MM.1S (cell line): ENCODE results near the gene HSD17B8.

Experiments used
- DNase-seq: peaks from one replicate; pipeline ENCODE4 v3.0.0-alpha.2; 2015
- H2AFZ ChIP-seq: fragments of 300-600 bp; sonication (generic); 2 replicates; pipeline ENCODE4 v1.6.0; 2016; ENCODE audit warnings: antibody characterized with exemption, low read length
- H3F3A ChIP-seq: fragments of 300-600 bp; sonication (generic); 2 replicates; pipeline ENCODE4 v1.6.1; 2016; ENCODE audit warnings: mild to moderate bottlenecking, antibody characterized with exemption, low read length, moderate library complexity, mixed read lengths; ENCODE audit not compliant: insufficient read depth
- H3K27ac ChIP-seq: fragments of 300-600 bp; sonication (generic); 2 replicates; pipeline ENCODE4 v1.5.1; 2016; ENCODE audit warnings: mild to moderate bottlenecking, low read length
- H3K27me3 ChIP-seq: fragments of 300-600 bp; sonication (generic); replicated peaks from 2 replicates; pipeline ENCODE4 v1.6.0; 2016; ENCODE audit warnings: low read length; ENCODE audit not compliant: insufficient read depth
- H3K36me3 ChIP-seq: fragments of 300-600 bp; sonication (generic); replicated peaks from 2 replicates; pipeline ENCODE4 v1.6.1; 2016; ENCODE audit warnings: mild to moderate bottlenecking, low read length, mixed read lengths; ENCODE audit not compliant: insufficient read depth
- H3K4me1 ChIP-seq: fragments of 300-600 bp; sonication (generic); 2 replicates; pipeline ENCODE4 v1.6.1; 2016; ENCODE audit warnings: low read length, mixed read lengths
- H3K4me2 ChIP-seq: fragments of 300-600 bp; sonication (generic); 2 replicates; pipeline ENCODE4 v1.6.0; 2016; ENCODE audit warnings: low read depth, low read length
- H3K4me3 ChIP-seq: fragments of 300-600 bp; sonication (generic); 2 replicates; pipeline ENCODE4 v1.5.1; 2016; ENCODE audit warnings: low read length, mixed read lengths
- H3K79me2 ChIP-seq: fragments of 300-600 bp; sonication (generic); 2 replicates; pipeline ENCODE4 v1.6.1; 2016; ENCODE audit warnings: mixed run types, low read length, mixed read lengths
- H3K9ac ChIP-seq: fragments of 300-600 bp; sonication (generic); 2 replicates; pipeline ENCODE4 v1.6.1; 2016; ENCODE audit warnings: low read length, mixed read lengths
- H3K9me2 ChIP-seq: fragments of 300-600 bp; sonication (generic); replicated peaks from 2 replicates; pipeline ENCODE4 v1.6.1; 2016; ENCODE audit warnings: mild to moderate bottlenecking, low read length, mixed read lengths; ENCODE audit not compliant: insufficient read depth
- H3K9me3 ChIP-seq: fragments of 300-600 bp; sonication (generic); replicated peaks from 2 replicates; pipeline ENCODE4 v1.6.1; 2016; ENCODE audit warnings: mild to moderate bottlenecking, low read length, mixed read lengths; ENCODE audit not compliant: insufficient read depth
- H4K20me1 ChIP-seq: fragments of 300-600 bp; sonication (generic); 2 replicates; pipeline ENCODE4 v1.6.1; 2016; ENCODE audit warnings: mild to moderate bottlenecking, low read length, moderate library complexity, mixed read lengths; ENCODE audit not compliant: insufficient read depth
- CTCF ChIP-seq: fragments of 300-600 bp; sonication (generic); IDR thresholded peaks from 2 replicates; pipeline ENCODE4 v1.5.1; 2016; ENCODE audit warnings: antibody characterized with exemption, low read length, mixed read lengths
- EZH2 ChIP-seq: fragments of 300-600 bp; sonication (generic); optimal IDR thresholded peaks from 2 replicates; pipeline ENCODE3; 2017; ENCODE audit warnings: low read depth, mild to moderate bottlenecking, antibody characterized with exemption, low read length, mixed read lengths
- EZH2phosphoT487 ChIP-seq: fragments of 300-600 bp; sonication (generic); IDR thresholded peaks from 2 replicates; pipeline ENCODE4 v1.6.1; 2018; ENCODE audit warnings: antibody characterized with exemption, low read length

Gene HSD17B8

DNA sequence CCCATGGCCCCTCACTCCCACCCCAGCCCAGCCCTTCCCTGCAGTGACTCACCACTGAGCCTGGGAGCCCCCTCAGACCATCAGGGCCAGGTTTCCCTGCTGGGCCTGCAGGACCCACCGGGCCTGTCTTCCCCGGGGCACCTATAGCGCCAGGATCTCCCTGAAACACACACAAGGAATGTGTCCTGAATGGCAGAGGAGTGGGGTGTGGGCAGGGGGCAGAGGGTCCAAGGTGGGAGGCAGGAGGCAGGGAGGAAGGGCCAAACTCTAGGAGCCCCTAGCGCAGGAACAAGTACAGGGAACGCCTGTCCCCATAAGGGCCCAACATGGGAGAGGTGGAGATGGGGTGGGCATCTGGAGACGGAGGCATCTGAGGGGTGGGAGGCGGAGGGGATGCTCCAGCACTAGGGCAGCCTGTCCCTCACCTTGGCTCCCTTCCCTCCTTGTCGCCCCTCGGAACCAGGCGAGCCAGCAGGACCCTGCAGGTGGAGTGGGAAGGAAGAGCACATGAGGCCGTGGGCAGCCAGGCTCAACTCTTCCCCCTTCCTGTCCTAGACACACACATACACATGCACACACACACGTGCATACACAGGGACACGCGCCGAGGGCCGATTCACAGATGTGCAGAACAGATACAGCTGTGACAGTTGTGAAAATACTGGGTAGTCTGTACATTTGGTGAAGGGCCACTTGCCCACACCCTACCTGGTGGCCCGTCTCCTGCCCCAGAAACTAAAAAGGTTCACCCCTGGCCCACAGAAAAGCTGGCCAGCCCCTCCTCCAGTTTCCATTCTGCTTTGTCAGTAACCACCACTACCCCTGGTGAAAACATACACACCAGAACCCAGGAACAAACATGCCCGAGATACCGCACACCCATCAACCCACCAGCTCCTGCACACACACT lies 36.8 kb upstream of the HSD17B8 start:
- Histone ChIP-seq H3F3A (no peaks in the 10 kb centered on the region), H3K9me2 (no peaks in the 10 kb centered on the region), H3K79me2 (no peaks in the 10 kb centered on the region), H3K4me3 (no peak overlapping the region), H4K20me1 (no peaks in the 10 kb centered on the region), H3K9ac (no peak overlapping the region), H2AFZ (no peak overlapping the region), H3K4me2 (no peak overlapping the region), H3K36me3 (no peaks in the 10 kb centered on the region), H3K9me3 (no peaks in the 10 kb centered on the region), H3K27me3 (peaks cover 24% of the 10 kb centered on the region), H3K4me1 (no peaks in the 10 kb centered on the region), H3K27ac (no peak overlapping the region)
- no peak for TF ChIP-seq EZH2
- no peak for DNase-seq

- Histone ChIP-seq H4K20me1 (no peaks in the 10 kb centered on the region), H3K9me3 (no peaks in the 10 kb centered on the region), H3K4me3 (no peak overlapping the region), H3K79me2 (no peaks in the 10 kb centered on the region), H3K4me2 (no peak overlapping the region), H3K36me3 (no peaks in the 10 kb centered on the region), H3K4me1 (no peaks in the 10 kb centered on the region), H3K9me2 (no peaks in the 10 kb centered on the region), H3K27me3 (peaks cover 29% of the 10 kb centered on the region), H3K9ac (no peak overlapping the region), H2AFZ (no peak overlapping the region), H3F3A (no peaks in the 10 kb centered on the region), H3K27ac (no peak overlapping the region)
- TF ChIP-seq EZH2phosphoT487 (no peak), CTCF (no peak), EZH2 (no peak)
- no peak for DNase-seq
Observed at GRCh38 chr6:33168284-33168601, 36.2 kb upstream of the HSD17B8 start.

DNA sequence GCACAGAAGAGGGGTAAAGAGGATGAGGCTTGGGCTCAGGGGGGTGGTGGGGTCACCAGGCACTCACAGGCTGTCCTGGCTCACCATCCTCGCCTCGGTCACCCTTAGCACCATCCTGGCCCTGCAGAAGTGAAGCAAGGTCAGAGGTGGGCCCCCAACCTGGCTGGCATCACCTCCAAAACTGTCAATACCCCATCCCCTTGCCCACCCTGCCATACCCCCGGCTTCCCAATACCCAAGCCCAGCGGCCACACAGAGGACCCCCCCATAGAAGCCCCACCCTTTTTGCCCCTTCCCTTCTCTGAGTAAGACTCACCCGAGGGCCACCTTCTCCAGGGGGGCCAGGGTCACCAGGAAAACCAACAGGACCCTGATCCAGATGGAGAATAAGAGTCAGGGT lies 35.8 kb upstream of the HSD17B8 start:
- H3K4me3 ChIP-seq = no peak overlapping the region
- no peaks in the 10 kb centered on the region for H3F3A ChIP-seq
- H3K4me1 ChIP-seq = no peaks in the 10 kb centered on the region
- peaks cover 31% of the 10 kb centered on the region for H3K27me3 ChIP-seq
- H3K36me3 ChIP-seq = no peaks in the 10 kb centered on the region
- DNase-seq = no peak
- no peak overlapping the region for H3K27ac ChIP-seq
- H3K9ac ChIP-seq = no peak overlapping the region
- H2AFZ ChIP-seq = no peak overlapping the region
- H3K9me3 ChIP-seq = no peaks in the 10 kb centered on the region
- H3K4me2 ChIP-seq = no peak overlapping the region
- H4K20me1 ChIP-seq = no peaks in the 10 kb centered on the region
- H3K79me2 ChIP-seq = no peaks in the 10 kb centered on the region
- TF ChIP-seq EZH2 (no peak), CTCF (no peak), EZH2phosphoT487 (no peak)
- H3K9me2 ChIP-seq = no peaks in the 10 kb centered on the region
